K562 (cell line): ENCODE data around the gene KCNV2. TPM values are rescaled to one million over a fixed set of nuclear protein-coding genes. Genes with fewer than 3 reads are reported as not detected.

Source experiments
- ATAC-seq: fragments of 200-7000 bp; cut with Tn5 transposase; 3 replicates; pipeline ENCODE4 v1.9.1; 2020; ENCODE audit warnings: moderate library complexity
- BruUV-seq: library from RNA; stranded (reverse); fragments of 400-500 nt; replicated peaks from 2 replicates; lab custom pipeline; 2021; lab: Mats Ljungman, UMichigan
- CTCF ChIA-PET: fragments of 300-600 bp; formaldehyde crosslinking; extraction: SDS; loops from one replicate; lab custom pipeline; 2021; ENCODE audit warnings: low intra/inter-chr PET ratio; lab: Yijun Ruan, JAX
- POLR2A ChIA-PET: fragments of 300-600, 350-650 bp; sonication (Branson Sonifier 250); formaldehyde crosslinking; extraction: SDS; loops from one replicate; lab custom pipeline; 2021; ENCODE audit warnings: antibody characterized with exemption, inconsistent platforms; lab: Yijun Ruan, JAX
- DNase-seq, 4 experiments: peaks; one replicate each; pipeline versions ENCODE4 v3.0.0 to v3.0.0-alpha.2; 2011 to 2018; ENCODE audit warnings: low spot score in 3 of 4, mixed read lengths in 3 of 4; ENCODE audit errors: extremely low read depth in 1 of 4
- FAIRE-seq: peaks from 2 replicates; lab custom pipeline; 2011; peaks lifted over from hg19 to GRCh38; lab: Jason Lieb, UNC
- H2AFZ ChIP-seq: 2 replicates; pipeline ENCODE4 v1.6.0; 2011; ENCODE audit warnings: low read depth, low read length, control low read depth, inconsistent platforms
- H3K27ac ChIP-seq: fragments of 200-600 bp; 3 replicates; pipeline ENCODE4 v1.8.0; 2011; ENCODE audit warnings: low read depth, mild to moderate bottlenecking, control low read depth, inconsistent platforms, low read length, moderate library complexity, mixed read lengths; ENCODE audit errors: extremely low read depth
- H3K27me3 ChIP-seq, 2 experiments: fragments of 300-600 bp in 1 of 2; 2 replicates in 1 of 2; 3 replicates in 1 of 2; pipeline versions ENCODE4 v1.6.0 to v1.8.0; 2011; ENCODE audit warnings: inconsistent platforms in 2 of 2, low read length in 2 of 2, mild to moderate bottlenecking in 1 of 2, mixed read lengths in 1 of 2, moderate library complexity in 1 of 2; ENCODE audit not compliant: control insufficient read depth in 2 of 2, insufficient read depth in 2 of 2
- H3K36me3 ChIP-seq: fragments of 300-600 bp; 3 replicates; pipeline ENCODE4 v1.8.0; 2011; ENCODE audit warnings: mild to moderate bottlenecking, low read length, inconsistent platforms; ENCODE audit not compliant: control insufficient read depth, insufficient read depth
- H3K4me1 ChIP-seq, 2 experiments: fragments of 200-600 bp in 1 of 2; replicated peaks in 1 of 2; 2 replicates in 1 of 2; 3 replicates in 1 of 2; pipeline versions ENCODE4 v1.5.1 to v1.8.0; 2011; ENCODE audit warnings: inconsistent platforms in 2 of 2, low read length in 2 of 2, mild to moderate bottlenecking in 1 of 2, mixed read lengths in 1 of 2, moderate library complexity in 1 of 2; ENCODE audit not compliant: control insufficient read depth in 2 of 2, insufficient read depth in 2 of 2
- H3K4me2 ChIP-seq: 2 replicates; pipeline ENCODE4 v1.6.1; 2011; ENCODE audit warnings: low read length, control low read depth, inconsistent platforms, mixed read lengths; ENCODE audit not compliant: insufficient read depth
- H3K4me3 ChIP-seq: fragments of 200-600 bp; sonication (generic), shearing (Covaris generic); 2 replicates; pipeline ENCODE4 v1.5.1; 2016; ENCODE audit warnings: control low read depth, inconsistent platforms
- H3K79me2 ChIP-seq: fragments of 200-600 bp; 3 replicates; pipeline ENCODE4 v1.8.0; 2011; ENCODE audit warnings: low read length, inconsistent platforms; ENCODE audit not compliant: control insufficient read depth, insufficient read depth
- H3K9ac ChIP-seq, 2 experiments: 2 replicates each; pipeline versions ENCODE4 v1.6.0 to v1.6.1; 2011; ENCODE audit warnings: low read depth in 2 of 2, low read length in 2 of 2, control low read depth in 1 of 2, inconsistent platforms in 1 of 2, mild to moderate bottlenecking in 1 of 2, mixed read lengths in 1 of 2; ENCODE audit not compliant: insufficient read depth in 1 of 2
- H3K9me1 ChIP-seq: one replicate; pipeline ENCODE4 v1.6.0; 2011; ENCODE audit warnings: inconsistent platforms, mild to moderate bottlenecking, low read length, moderate library complexity; ENCODE audit not compliant: control insufficient read depth, insufficient read depth
- H3K9me3 ChIP-seq: replicated peaks from 2 replicates; pipeline ENCODE4 v1.5.1; 2011; ENCODE audit warnings: low read depth, low read length, inconsistent platforms; ENCODE audit not compliant: control insufficient read depth, insufficient read depth
- H4K20me1 ChIP-seq: replicated peaks from 2 replicates; pipeline ENCODE4 v1.6.1; 2011; ENCODE audit warnings: low read length, inconsistent platforms, mixed read lengths; ENCODE audit not compliant: control insufficient read depth, insufficient read depth
- BMI1 ChIP-seq: fragments of 150-350 bp; IDR thresholded peaks from 2 replicates; pipeline ENCODE4 v1.6.1; 2014; ENCODE audit warnings: low read length
- CCAR2 ChIP-seq: fragments of 200-400 bp; formaldehyde crosslinking; IDR thresholded peaks from 2 replicates; pipeline ENCODE4 v1.6.1; 2017; ENCODE audit warnings: mild to moderate bottlenecking, low read depth, low read length
- DNMT1 ChIP-seq: fragments of 450-650 bp; IDR thresholded peaks from 2 replicates; pipeline ENCODE4 v1.6.1; 2016; ENCODE audit warnings: antibody characterized with exemption, mild to moderate bottlenecking
- HDAC6 ChIP-seq: IDR thresholded peaks from 2 replicates; pipeline ENCODE4 v1.6.1; 2012; ENCODE audit warnings: low read depth, mild to moderate bottlenecking, control low read depth, inconsistent platforms, low read length, moderate library complexity
- JUND ChIP-seq, 2 experiments: IDR thresholded peaks; 2 replicates in 1 of 2; 3 replicates in 1 of 2; pipeline ENCODE4 v1.6.1; 2011; ENCODE audit warnings: borderline replicate concordance in 2 of 2, low read depth in 2 of 2, low read length in 2 of 2, improper control_type of control experiment in 1 of 2, missing biosample characterization in 1 of 2, missing genetic modification characterization in 1 of 2, missing genetic modification reagents in 1 of 2
- KDM2B ChIP-seq: fragments of 250-450 bp; sonication (Bioruptor Pico); IDR thresholded peaks from 2 replicates; pipeline ENCODE4 v1.8.0; 2021; ENCODE audit warnings: mild to moderate bottlenecking, moderate library complexity
- MAZ ChIP-seq, 2 experiments: fragments of 450-650 bp in 1 of 2; sonication (generic) in 1 of 2; formaldehyde crosslinking; IDR thresholded peaks in 1 of 2; conservative IDR thresholded peaks in 1 of 2; 2 replicates each; pipeline versions ENCODE4 v1.4.0 to v1.5.0; 2020; ENCODE audit warnings: mild to moderate bottlenecking in 1 of 2, missing genetic modification reagents in 1 of 2
- NEUROD1 ChIP-seq: fragments of 150-350 bp; IDR thresholded peaks from 2 replicates; pipeline ENCODE4 v1.6.1; 2014; ENCODE audit warnings: borderline replicate concordance, low read length, low read depth; ENCODE audit not compliant: partially characterized antibody
- NFATC3 ChIP-seq: fragments of 450-650 bp; IDR thresholded peaks from 2 replicates; pipeline ENCODE4 v1.6.1; 2017; ENCODE audit warnings: mild to moderate bottlenecking
- NRF1 ChIP-seq, 2 experiments: fragments of 450-650 bp; IDR thresholded peaks in 1 of 2; conservative IDR thresholded peaks in 1 of 2; 2 replicates each; pipeline ENCODE4 v1.6.1; 2014; ENCODE audit warnings: mild to moderate bottlenecking in 2 of 2
- PCBP1 ChIP-seq: fragments of 200-400 bp; formaldehyde crosslinking; IDR thresholded peaks from 2 replicates; pipeline ENCODE4 v1.6.1; 2018; ENCODE audit warnings: mild to moderate bottlenecking, low read depth, low read length; ENCODE audit not compliant: poor library complexity, severe bottlenecking
- POLR3A ChIP-seq: IDR thresholded peaks from 2 replicates; pipeline ENCODE4 v1.6.1; 2011; ENCODE audit warnings: borderline replicate concordance, mild to moderate bottlenecking, moderate library complexity; ENCODE audit not compliant: insufficient read length, insufficient read depth; ENCODE audit errors: extremely low read depth
- RBM14 ChIP-seq: fragments of 200-400 bp; formaldehyde crosslinking; IDR thresholded peaks from 2 replicates; pipeline ENCODE4 v1.6.1; 2018; ENCODE audit warnings: low read depth, mild to moderate bottlenecking, low read length, moderate library complexity, borderline replicate concordance; ENCODE audit not compliant: insufficient read depth
- SRSF1 ChIP-seq: fragments of 200-400 bp; formaldehyde crosslinking; IDR thresholded peaks from 2 replicates; pipeline ENCODE4 v1.6.1; 2017; ENCODE audit warnings: mild to moderate bottlenecking, low read depth, low read length, moderate library complexity
- SRSF3 ChIP-seq: fragments of 200-400 bp; formaldehyde crosslinking; IDR thresholded peaks from 2 replicates; pipeline ENCODE4 v1.6.1; 2016; ENCODE audit warnings: mild to moderate bottlenecking, low read length, moderate library complexity; ENCODE audit not compliant: insufficient read depth
- ZNF134 ChIP-seq: fragments of 250-450 bp; sonication (Bioruptor Pico); conservative IDR thresholded peaks from 2 replicates; pipeline ENCODE4 v1.4.0; 2020
- WGBS: fragments of 100-300 bp; shearing (Covaris generic); methylation state at CpG from one replicate; pipeline ENCODE4 v1.1.6; 2016; ENCODE audit warnings: low coverage, mixed read lengths; ENCODE audit not compliant: insufficient coverage; ENCODE audit errors: missing lambda C conversion rate; 5-methylcytosine and 5-hydroxymethylcytosine counted together
- in situ Hi-C: fragments of 300-500 bp; cut with MboI; formaldehyde crosslinking; loops from 4 replicates; pipeline ENCODE4 v1.15.0; 2018; ENCODE audit warnings: inconsistent platforms, mixed read lengths
- intact Hi-C: fragments of 100-400 bp; cut with micrococcal nuclease; formaldehyde crosslinking; loops from 2 replicates; pipeline ENCODE4 v1.14.2; 2022
- polyA plus RNA-seq, 8 experiments: library from polyadenylated mRNA; depleted of rRNA in 4 of 8; stranded (reverse) in 5 of 8; unstranded in 3 of 8; fragments of >200 nt; fragmentation: Nextera tagmentation in 2 of 8; fragmentation: Illumina TruSeq in 1 of 8; extraction: Ambion mirVana in 2 of 8; extraction: Trizol in 1 of 8; gene quantifications; 2 replicates each; pipeline versions ENCODE4 v1.2.1 to v1.2.3, GENCODE V29; 2011 to 2014; ENCODE audit warnings: inconsistent platforms in 1 of 8, missing spikeins in 1 of 8
- total RNA-seq, 7 experiments: library from RNA; depleted of rRNA in 6 of 7; stranded (reverse); fragments of >200 nt in 6 of 7; fragmentation: Illumina TruSeq in 2 of 7; extraction: Trizol in 2 of 7; gene quantifications; 2 replicates each; pipeline versions ENCODE4 v1.2.1 to v1.2.3, GENCODE V29; 2011 to 2021; ENCODE audit warnings: low replicate concordance in 1 of 7

KCNV2 gene
- total and polyA plus RNA-seq, 9 of the 15 experiments (the other 6 are each of a cell fraction or from before 2014, with no cell fraction given): 0.03 TPM; not detected in 8

DNA sequence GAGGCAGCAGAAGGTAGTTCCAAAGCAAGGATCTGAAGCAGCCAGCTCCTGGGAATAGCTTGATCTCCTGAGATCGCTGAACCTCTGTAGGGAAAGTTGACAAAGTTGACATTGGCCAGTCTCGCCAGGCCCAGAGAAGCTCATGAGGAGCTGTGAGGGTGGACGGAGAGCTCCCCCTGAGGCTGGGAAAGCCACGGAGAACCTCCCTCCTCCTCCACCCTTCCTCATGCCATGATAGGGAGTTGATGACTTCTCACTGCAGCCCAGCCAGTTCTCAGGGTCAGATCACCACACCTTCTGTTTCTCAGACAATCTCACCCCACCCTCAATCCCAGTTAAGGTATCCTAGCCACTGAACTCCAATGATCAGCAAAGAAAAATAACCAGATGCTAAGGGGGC, 30.4 kb upstream of the KCNV2 start:
- FAIRE-seq (no peak), ATAC-seq (no peak), DNase-seq (no peak)
- H3K9me3 ChIP-seq: no peaks in the 10 kb centered on the region
- H3K4me3 ChIP-seq: no peak overlapping the region
- H3K27ac ChIP-seq: no peak overlapping the region
- TF ChIP-seq CCAR2 (no peak), MAZ (CRISPR knock-in tag; conservative IDR thresholded peaks at IDR 0.05 in 1 of 2, IDR thresholded peaks at IDR 0.05 in 1 of 2) (no peak), ZNF134 (CRISPR knock-in tag) (no peak), HDAC6 (no peak), KDM2B (CRISPR knock-in tag) (no peak)
- no peak overlapping the region; a peak in 1 of 4 replicates for H3K9ac ChIP-seq
- no peaks in the 10 kb centered on the region for H3K36me3 ChIP-seq
- ChIA-PET CTCF (interaction anchor here (0.7 kb wide), 1 partner anchor 1308 kb away, joined by 3 read pairs; no protein-coding TSS in a partner anchor), POLR2A (no interaction called here)
- H3K9me1 ChIP-seq: no peaks in the 10 kb centered on the region
- 26% methylated on average over 3 of the region's 4 CpGs for WGBS
- H3K4me2 ChIP-seq: no peak overlapping the region
- BruUV-seq: no TSS peak
- intact Hi-C loops: no loop called here
- H3K79me2 ChIP-seq: no peaks in the 10 kb centered on the region
- H2AFZ ChIP-seq: no peak overlapping the region
- H3K27me3 ChIP-seq: no peaks in the 10 kb centered on the region
- no peaks in the 10 kb centered on the region; a peak in 1 of 5 replicates for H3K4me1 ChIP-seq
- no peaks in the 10 kb centered on the region for H4K20me1 ChIP-seq
- in situ Hi-C loops: no loop called here

- Histone ChIP-seq H3K4me1 (no peaks in the 10 kb centered on the region; a peak in 1 of 5 replicates), H3K27me3 (no peaks in the 10 kb centered on the region), H3K36me3 (no peaks in the 10 kb centered on the region), H3K4me2 (no peak overlapping the region), H3K79me2 (no peaks in the 10 kb centered on the region), H3K9me1 (no peaks in the 10 kb centered on the region), H3K9ac (no peak overlapping the region), H2AFZ (no peak overlapping the region), H3K4me3 (no peak overlapping the region), H3K27ac (no peak overlapping the region), H3K9me3 (no peaks in the 10 kb centered on the region), H4K20me1 (no peaks in the 10 kb centered on the region)
- intact Hi-C loops (no loop called here), in situ Hi-C loops (no loop called here)
- POLR2A ChIA-PET: no interaction called here
- FAIRE-seq: no peak
- no peak for DNase-seq
- WGBS: 22% methylated on average over 3 of the region's 3 CpGs
- CTCF ChIA-PET: no interaction called here
- BruUV-seq: no TSS peak
- no peak for ATAC-seq
- no peak for TF ChIP-seq RBM14
- TF ChIP-seq BMI1: no peak
- TF ChIP-seq NEUROD1: no peak
- no peak for TF ChIP-seq JUND (IDR thresholded peaks at IDR 0.05; ENCODE audit: borderline replicate concordance, low read depth, low read length)
- TF ChIP-seq JUND (tag; IDR thresholded peaks at IDR 0.05; ENCODE audit: borderline replicate concordance, low read depth, low read length): no peak
- TF ChIP-seq DNMT1: no peak
- TF ChIP-seq NFATC3: no peak
- TF ChIP-seq NRF1 (conservative IDR thresholded peaks at IDR 0.05 in 1 of 2, IDR thresholded peaks at IDR 0.05 in 1 of 2): no peak
- no peak for TF ChIP-seq SRSF3
- no peak for TF ChIP-seq POLR3A
- TF ChIP-seq PCBP1: no peak
- TF ChIP-seq SRSF1: no peak
Observed at GRCh38 chr9:2688636-2689035, 28.7 kb upstream of the KCNV2 start.
